GM12875 (cell line): ENCODE data around the gene CCDC174.

Source experiments
- H3K4me3 ChIP-seq: one replicate; pipeline ENCODE4 v1.5.1; 2011; ENCODE audit warnings: low read depth, low read length, control low read depth
- CTCF ChIP-seq: IDR thresholded peaks from 2 replicates; pipeline ENCODE4 v1.5.1; 2011; ENCODE audit warnings: low read depth, mild to moderate bottlenecking, control low read depth, inconsistent platforms, low read length, moderate library complexity, borderline replicate concordance; ENCODE audit not compliant: insufficient read depth

The CCDC174 gene

GRCh38 chr3:14688525-14688924 is 37.0 kb downstream of the CCDC174 start:
- H3K4me3 ChIP-seq: no peak overlapping the region
- TF ChIP-seq CTCF: no peak

- TF ChIP-seq CTCF: no peak
- H3K4me3 ChIP-seq: no peak overlapping the region
Observed at GRCh38 chr3:14689247-14689980, 37.9 kb downstream of the CCDC174 start.

GRCh38 chr3:14691239-14691638 is 39.7 kb downstream of the CCDC174 start:
- no peak for TF ChIP-seq CTCF
- no peak overlapping the region for H3K4me3 ChIP-seq

- TF ChIP-seq CTCF: no peak
- H3K4me3 ChIP-seq: no peak overlapping the region
Observed at GRCh38 chr3:14691719-14692118, 40.2 kb downstream of the CCDC174 start.

GRCh38 chr3:14698601-14699244 is 47.2 kb downstream of the CCDC174 start:
- no peak overlapping the region for H3K4me3 ChIP-seq
- TF ChIP-seq CTCF: no peak

GRCh38 chr3:14699643-14700042 is 48.1 kb downstream of the CCDC174 start:
- no peak overlapping the region for H3K4me3 ChIP-seq
- TF ChIP-seq CTCF: no peak

GRCh38 chr3:14700891-14701290 is 49.3 kb downstream of the CCDC174 start:
- no peak overlapping the region for H3K4me3 ChIP-seq
- TF ChIP-seq CTCF: no peak
